T-helper 1 cell treated with Interleukin-12 subunit alpha and Interleukin-12 subunit beta and Interleukin-4 antibody, amounts not matched to agents 30 ng/mL and 1 ng/mL, for 36 hours (primary cell): ENCODE data around the gene TFDP2. TPM values are rescaled to one million over a fixed set of nuclear protein-coding genes. Genes with fewer than 3 reads are reported as not detected.

Source experiments
- intact Hi-C: fragments of 100-400 bp; cut with micrococcal nuclease; formaldehyde crosslinking; loops from one replicate; pipeline ENCODE4 v1.15.1; 2024
- total RNA-seq: library from RNA; stranded (reverse); gene quantifications from 2 replicates; pipeline ENCODE4 v1.2.3, GENCODE V29; 2022

TFDP2 gene
- total RNA-seq, 1 donor from 2014 or later: 28.2 TPM

GRCh38 chr3:141971571-141971970, 177.8 kb downstream of the TFDP2 start:
- intact Hi-C loops: no loop called here

- intact Hi-C loops: no loop called here
Observed at GRCh38 chr3:141969711-141970110, 179.6 kb downstream of the TFDP2 start.

GRCh38 chr3:141965471-141965870, 183.9 kb downstream of the TFDP2 start:
- intact Hi-C loops: no loop called here

GRCh38 chr3:141963301-141963700, 186.0 kb downstream of the TFDP2 start:
- intact Hi-C loops: loop anchor here (5.0 kb wide), 1 partner anchor 164 kb away; no protein-coding TSS in a partner anchor

GRCh38 chr3:141960731-141961130, 188.6 kb downstream of the TFDP2 start:
- intact Hi-C loops: loop anchor here (5.0 kb wide), 1 partner anchor 167 kb away; no protein-coding TSS in a partner anchor

GRCh38 chr3:141959589-141960554, 189.5 kb downstream of the TFDP2 start:
- intact Hi-C loops: loop anchor here (5.0 kb wide), 1 partner anchor 167 kb away; no protein-coding TSS in a partner anchor

- intact Hi-C loops: no loop called here
Observed at GRCh38 chr3:141955175-141955574, 194.2 kb downstream of the TFDP2 start.

GRCh38 chr3:141952611-141953010, 196.7 kb downstream of the TFDP2 start:
- intact Hi-C loops: no loop called here

GRCh38 chr3:141950572-141951493, 198.5 kb downstream of the TFDP2 start:
- intact Hi-C loops: no loop called here

GRCh38 chr3:141949972-141950371, 199.4 kb downstream of the TFDP2 start:
- intact Hi-C loops: no loop called here

- intact Hi-C loops: no loop called here
Observed at GRCh38 chr3:141949399-141949798, 199.9 kb downstream of the TFDP2 start.

GRCh38 chr3:141945726-141946485, 203.4 kb downstream of the TFDP2 start:
- intact Hi-C loops: no loop called here

GRCh38 chr3:141942006-141942405, 207.3 kb downstream of the TFDP2 start:
- intact Hi-C loops: no loop called here

- intact Hi-C loops: no loop called here
Observed at GRCh38 chr3:141941093-141941492, 208.3 kb downstream of the TFDP2 start.

GRCh38 chr3:141940194-141940776, 209.1 kb downstream of the TFDP2 start:
- intact Hi-C loops: no loop called here

- intact Hi-C loops: no loop called here
Observed at GRCh38 chr3:141939759-141940158, 209.6 kb downstream of the TFDP2 start.

- intact Hi-C loops: no loop called here
Observed at GRCh38 chr3:141938011-141938500, 211.3 kb downstream of the TFDP2 start.

GRCh38 chr3:141934354-141934753, 215.0 kb downstream of the TFDP2 start:
- intact Hi-C loops: no loop called here

- intact Hi-C loops: no loop called here
Observed at GRCh38 chr3:141933421-141934300, 215.7 kb downstream of the TFDP2 start.
